ENCODE data around the gene INPP4A.

The INPP4A gene

DNA sequence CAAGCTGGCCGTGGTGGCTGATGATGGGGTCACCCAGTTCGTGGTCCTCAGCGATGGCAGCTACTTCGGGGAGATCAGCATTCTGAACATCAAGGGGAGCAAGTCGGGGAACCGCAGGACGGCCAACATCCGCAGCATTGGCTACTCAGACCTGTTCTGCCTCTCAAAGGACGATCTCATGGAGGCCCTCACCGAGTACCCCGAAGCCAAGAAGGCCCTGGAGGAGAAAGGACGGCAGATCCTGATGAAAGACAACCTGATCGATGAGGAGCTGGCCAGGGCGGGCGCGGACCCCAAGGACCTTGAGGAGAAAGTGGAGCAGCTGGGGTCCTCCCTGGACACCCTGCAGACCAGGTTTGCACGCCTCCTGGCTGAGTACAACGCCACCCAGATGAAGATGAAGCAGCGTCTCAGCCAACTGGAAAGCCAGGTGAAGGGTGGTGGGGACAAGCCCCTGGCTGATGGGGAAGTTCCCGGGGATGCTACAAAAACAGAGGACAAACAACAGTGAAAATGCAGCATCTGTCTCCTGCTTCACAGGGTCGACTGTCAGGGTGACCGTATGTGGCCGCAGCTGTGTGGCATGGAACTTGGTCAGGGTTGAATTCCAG, 47.8 kb upstream of the INPP4A start:
- TF ChIP-seq, protein P1, sequence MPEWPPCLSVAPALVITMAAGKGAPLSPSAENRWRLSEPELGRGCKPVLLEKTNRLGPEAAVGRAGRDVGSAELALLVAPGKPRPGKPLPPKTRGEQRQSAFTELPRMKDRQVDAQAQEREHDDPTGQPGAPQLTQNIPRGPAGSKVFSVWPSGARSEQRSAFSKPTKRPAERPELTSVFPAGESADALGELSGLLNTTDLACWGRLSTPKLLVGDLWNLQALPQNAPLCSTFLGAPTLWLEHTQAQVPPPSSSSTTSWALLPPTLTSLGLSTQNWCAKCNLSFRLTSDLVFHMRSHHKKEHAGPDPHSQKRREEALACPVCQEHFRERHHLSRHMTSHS (tag by site-specific recombination; IDR thresholded peaks at IDR 0.05), result no peak
- TF ChIP-seq ZFP69B (tag by site-specific recombination; IDR thresholded peaks at IDR 0.05) (no peak), ZNF223 (tag by site-specific recombination; IDR thresholded peaks at IDR 0.05) (no peak), ZNF146 (tag by site-specific recombination; IDR thresholded peaks at IDR 0.05) (no peak), KLF10 (tag by site-specific recombination; IDR thresholded peaks at IDR 0.05) (no peak), ZNF521 (tag by site-specific recombination; IDR thresholded peaks at IDR 0.05) (no peak), ZNF626 (tag by site-specific recombination; IDR thresholded peaks at IDR 0.05) (no peak), ZNF707 (tag by site-specific recombination; IDR thresholded peaks at IDR 0.05) (no peak), ZBTB17 (tag by site-specific recombination; IDR thresholded peaks at IDR 0.05) (no peak), ZNF335 (tag by site-specific recombination; conservative IDR thresholded peaks at IDR 0.05) (no peak), MZF1 (tag by site-specific recombination; IDR thresholded peaks at IDR 0.05; ENCODE audit: borderline replicate concordance) (no peak), ZNF548 (tag by site-specific recombination; IDR thresholded peaks at IDR 0.05) (no peak), KLF8 (tag by site-specific recombination; IDR thresholded peaks at IDR 0.05) (no peak), ZSCAN30 (tag by site-specific recombination; IDR thresholded peaks at IDR 0.05) (no peak), TRIM28 (IDR thresholded peaks at IDR 0.05; ENCODE audit: borderline replicate concordance, low read length) (no peak), ZNF19 (tag by site-specific recombination; IDR thresholded peaks at IDR 0.05; ENCODE audit: low read depth) (no peak), ZNF792 (tag by site-specific recombination; IDR thresholded peaks at IDR 0.05) (no peak)
- TF ChIP-seq, protein P2, sequence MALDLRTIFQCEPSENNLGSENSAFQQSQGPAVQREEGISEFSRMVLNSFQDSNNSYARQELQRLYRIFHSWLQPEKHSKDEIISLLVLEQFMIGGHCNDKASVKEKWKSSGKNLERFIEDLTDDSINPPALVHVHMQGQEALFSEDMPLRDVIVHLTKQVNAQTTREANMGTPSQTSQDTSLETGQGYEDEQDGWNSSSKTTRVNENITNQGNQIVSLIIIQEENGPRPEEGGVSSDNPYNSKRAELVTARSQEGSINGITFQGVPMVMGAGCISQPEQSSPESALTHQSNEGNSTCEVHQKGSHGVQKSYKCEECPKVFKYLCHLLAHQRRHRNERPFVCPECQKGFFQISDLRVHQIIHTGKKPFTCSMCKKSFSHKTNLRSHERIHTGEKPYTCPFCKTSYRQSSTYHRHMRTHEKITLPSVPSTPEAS (tag by site-specific recombination; IDR thresholded peaks at IDR 0.05), result no peak
- TF ChIP-seq, protein P3, sequence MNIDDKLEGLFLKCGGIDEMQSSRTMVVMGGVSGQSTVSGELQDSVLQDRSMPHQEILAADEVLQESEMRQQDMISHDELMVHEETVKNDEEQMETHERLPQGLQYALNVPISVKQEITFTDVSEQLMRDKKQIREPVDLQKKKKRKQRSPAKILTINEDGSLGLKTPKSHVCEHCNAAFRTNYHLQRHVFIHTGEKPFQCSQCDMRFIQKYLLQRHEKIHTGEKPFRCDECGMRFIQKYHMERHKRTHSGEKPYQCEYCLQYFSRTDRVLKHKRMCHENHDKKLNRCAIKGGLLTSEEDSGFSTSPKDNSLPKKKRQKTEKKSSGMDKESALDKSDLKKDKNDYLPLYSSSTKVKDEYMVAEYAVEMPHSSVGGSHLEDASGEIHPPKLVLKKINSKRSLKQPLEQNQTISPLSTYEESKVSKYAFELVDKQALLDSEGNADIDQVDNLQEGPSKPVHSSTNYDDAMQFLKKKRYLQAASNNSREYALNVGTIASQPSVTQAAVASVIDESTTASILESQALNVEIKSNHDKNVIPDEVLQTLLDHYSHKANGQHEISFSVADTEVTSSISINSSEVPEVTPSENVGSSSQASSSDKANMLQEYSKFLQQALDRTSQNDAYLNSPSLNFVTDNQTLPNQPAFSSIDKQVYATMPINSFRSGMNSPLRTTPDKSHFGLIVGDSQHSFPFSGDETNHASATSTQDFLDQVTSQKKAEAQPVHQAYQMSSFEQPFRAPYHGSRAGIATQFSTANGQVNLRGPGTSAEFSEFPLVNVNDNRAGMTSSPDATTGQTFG (tag by site-specific recombination; IDR thresholded peaks at IDR 0.05; ENCODE audit: borderline replicate concordance), result no peak
- TF ChIP-seq, protein P4, sequence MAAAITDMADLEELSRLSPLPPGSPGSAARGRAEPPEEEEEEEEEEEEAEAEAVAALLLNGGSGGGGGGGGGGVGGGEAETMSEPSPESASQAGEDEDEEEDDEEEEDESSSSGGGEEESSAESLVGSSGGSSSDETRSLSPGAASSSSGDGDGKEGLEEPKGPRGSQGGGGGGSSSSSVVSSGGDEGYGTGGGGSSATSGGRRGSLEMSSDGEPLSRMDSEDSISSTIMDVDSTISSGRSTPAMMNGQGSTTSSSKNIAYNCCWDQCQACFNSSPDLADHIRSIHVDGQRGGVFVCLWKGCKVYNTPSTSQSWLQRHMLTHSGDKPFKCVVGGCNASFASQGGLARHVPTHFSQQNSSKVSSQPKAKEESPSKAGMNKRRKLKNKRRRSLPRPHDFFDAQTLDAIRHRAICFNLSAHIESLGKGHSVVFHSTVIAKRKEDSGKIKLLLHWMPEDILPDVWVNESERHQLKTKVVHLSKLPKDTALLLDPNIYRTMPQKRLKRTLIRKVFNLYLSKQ (tag by site-specific recombination; IDR thresholded peaks at IDR 0.05; ENCODE audit: borderline replicate concordance), result no peak
- ChIA-PET POLR2A (interaction anchor here (0.5 kb wide), 1 partner anchor 166 kb away, joined by 3 read pairs; no protein-coding TSS in a partner anchor), CTCF (interaction anchor here (0.7 kb wide), 1 partner anchor 205 kb away, joined by 3 read pairs; no protein-coding TSS in a partner anchor)
- no peaks in the 10 kb centered on the region for H3K4me1 ChIP-seq (ENCODE audit: control insufficient read depth, insufficient read depth, low read length)
- H3K27ac ChIP-seq (ENCODE audit: extremely low read depth, low read depth, low read length), result no peak overlapping the region
- H3K9me3 ChIP-seq (ENCODE audit: control insufficient read depth, insufficient read depth, low read depth, low read length), result no peaks in the 10 kb centered on the region
- no peaks in the 10 kb centered on the region for H3K36me3 ChIP-seq (ENCODE audit: control insufficient read depth in 2 of 2, insufficient read depth in 1 of 2, low read length in 2 of 2)
- H3K4me3 ChIP-seq (ENCODE audit: low read depth, low read length), result no peak overlapping the region

DNA sequence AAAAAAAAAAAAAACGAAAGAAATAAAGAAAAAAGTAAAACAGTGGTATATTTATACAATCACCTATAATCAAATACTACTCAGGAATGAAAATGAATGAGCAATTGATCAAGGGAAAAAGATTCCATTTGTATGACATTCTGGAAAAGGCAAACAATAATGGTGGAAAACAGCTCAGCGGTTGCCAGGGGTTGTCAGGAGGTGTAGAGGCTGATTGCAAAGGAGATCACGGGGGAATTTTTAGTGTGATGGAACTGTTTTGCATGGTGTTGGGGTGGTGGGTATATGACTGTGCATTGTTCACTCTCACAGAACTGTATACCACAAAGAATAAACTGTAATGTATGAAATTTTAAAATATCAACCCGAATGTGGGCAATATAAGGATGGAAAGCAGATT, 45.5 kb upstream of the INPP4A start:
- Histone ChIP-seq H3K4me3 (ENCODE audit: low read depth, low read length) (no peak overlapping the region), H3K4me1 (ENCODE audit: control insufficient read depth, insufficient read depth, low read length) (no peaks in the 10 kb centered on the region), H3K9me3 (ENCODE audit: control insufficient read depth, insufficient read depth, low read depth, low read length) (no peaks in the 10 kb centered on the region), H3K36me3 (ENCODE audit: control insufficient read depth in 2 of 2, insufficient read depth in 1 of 2, low read length in 2 of 2) (no peaks in the 10 kb centered on the region), H3K27ac (ENCODE audit: extremely low read depth, low read depth, low read length) (no peak overlapping the region)
- ChIA-PET POLR2A (no interaction called here), CTCF (interaction anchor here (0.6 kb wide), 1 partner anchor 30 kb away, joined by 3 read pairs; no protein-coding TSS in a partner anchor)
- no peak for TF ChIP-seq ZNF701 (tag by site-specific recombination; IDR thresholded peaks at IDR 0.05)
- TF ChIP-seq REPIN1 (tag by site-specific recombination; IDR thresholded peaks at IDR 0.05; ENCODE audit: low read depth), result no peak
- no peak for TF ChIP-seq YY1 (tag by site-specific recombination; IDR thresholded peaks at IDR 0.05)
- TF ChIP-seq KLF7 (tag by site-specific recombination; IDR thresholded peaks at IDR 0.05; ENCODE audit: borderline replicate concordance), result no peak
- TF ChIP-seq OSR2 (tag by site-specific recombination; IDR thresholded peaks at IDR 0.05), result no peak
- no peak for TF ChIP-seq ZNF549 (tag by site-specific recombination; IDR thresholded peaks at IDR 0.05)
- TF ChIP-seq KLF10 (tag by site-specific recombination; IDR thresholded peaks at IDR 0.05), result no peak
- TF ChIP-seq TRIM28 (IDR thresholded peaks at IDR 0.05; ENCODE audit: borderline replicate concordance, low read length), result no peak
- TF ChIP-seq ZNF239 (tag by site-specific recombination; IDR thresholded peaks at IDR 0.05), result no peak
- TF ChIP-seq ZNF529 (tag by site-specific recombination; IDR thresholded peaks at IDR 0.05; ENCODE audit: insufficient replicate concordance), result no peak
- no peak for TF ChIP-seq ZBTB20 (tag by site-specific recombination; IDR thresholded peaks at IDR 0.05)
- no peak for TF ChIP-seq IKZF3 (tag by site-specific recombination; IDR thresholded peaks at IDR 0.05)
- no peak for TF ChIP-seq GLI2 (tag by site-specific recombination; IDR thresholded peaks at IDR 0.05; ENCODE audit: borderline replicate concordance, low read depth)
- TF ChIP-seq ZNF24 (tag by site-specific recombination; IDR thresholded peaks at IDR 0.05), result no peak

All from HEK293 (cell line).